GM18873 (cell line): ENCODE data around the gene UBE2C.

Source experiments
- ATAC-seq: cut with Tn5 transposase; IDR thresholded peaks from one replicate; pipeline ENCODE4 v1.9.1; 2021; ENCODE audit warnings: mild to moderate bottlenecking, moderate library complexity, moderate number of reproducible peaks; ENCODE audit not compliant: unreplicated experiment, low FRiP score

Gene UBE2C

GRCh38 chr20:45857114-45857881 is 44.9 kb downstream of the UBE2C start, which contains the start of the genes ACOT8 and ZSWIM3:
ACOT8 (minus strand) TSS chr20:45857392; CDS start chr20:45857315, 77 bp downstream.
ZSWIM3 (plus strand) TSS chr20:45857614; CDS start chr20:45857826, 212 bp downstream.
- peak; percentile 95 for ATAC-seq

- ATAC-seq: no peak
Observed at GRCh38 chr20:45857882-45858216, 45.4 kb downstream of the UBE2C start.

GRCh38 chr20:45859916-45860315 is 47.5 kb downstream of the UBE2C start:
- no peak for ATAC-seq

DNA sequence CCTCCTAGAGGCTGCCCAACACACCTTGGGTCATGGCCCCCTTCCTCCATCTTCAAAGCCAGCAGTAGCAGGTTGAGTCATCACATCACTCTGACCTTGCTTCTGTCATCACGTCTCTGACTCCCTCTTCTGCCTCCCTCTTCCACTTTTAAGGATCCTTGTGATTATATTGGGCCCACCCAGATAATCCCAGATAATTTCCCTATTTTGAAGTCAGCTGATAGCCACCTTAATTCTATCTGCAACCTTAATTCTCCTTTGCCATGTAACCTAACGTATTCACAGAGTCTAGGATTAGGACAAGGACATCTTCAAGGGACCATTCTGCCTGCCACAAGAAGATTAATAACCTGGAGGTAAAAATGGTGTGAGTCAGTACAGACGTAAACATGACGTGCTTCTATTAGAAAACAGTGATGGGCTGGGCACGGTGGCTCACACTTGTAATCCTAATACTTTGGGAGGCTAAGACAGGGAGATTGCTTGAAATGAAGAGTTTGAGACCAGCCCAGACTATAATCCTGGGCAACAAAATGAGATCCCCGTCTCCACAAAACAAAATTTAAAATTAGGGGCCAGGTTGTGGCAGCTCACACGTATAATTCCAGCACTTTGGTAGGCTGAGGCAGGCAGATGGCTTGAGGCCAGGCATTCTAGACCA is 48.2 kb downstream of the UBE2C start:
- no peak for ATAC-seq

DNA sequence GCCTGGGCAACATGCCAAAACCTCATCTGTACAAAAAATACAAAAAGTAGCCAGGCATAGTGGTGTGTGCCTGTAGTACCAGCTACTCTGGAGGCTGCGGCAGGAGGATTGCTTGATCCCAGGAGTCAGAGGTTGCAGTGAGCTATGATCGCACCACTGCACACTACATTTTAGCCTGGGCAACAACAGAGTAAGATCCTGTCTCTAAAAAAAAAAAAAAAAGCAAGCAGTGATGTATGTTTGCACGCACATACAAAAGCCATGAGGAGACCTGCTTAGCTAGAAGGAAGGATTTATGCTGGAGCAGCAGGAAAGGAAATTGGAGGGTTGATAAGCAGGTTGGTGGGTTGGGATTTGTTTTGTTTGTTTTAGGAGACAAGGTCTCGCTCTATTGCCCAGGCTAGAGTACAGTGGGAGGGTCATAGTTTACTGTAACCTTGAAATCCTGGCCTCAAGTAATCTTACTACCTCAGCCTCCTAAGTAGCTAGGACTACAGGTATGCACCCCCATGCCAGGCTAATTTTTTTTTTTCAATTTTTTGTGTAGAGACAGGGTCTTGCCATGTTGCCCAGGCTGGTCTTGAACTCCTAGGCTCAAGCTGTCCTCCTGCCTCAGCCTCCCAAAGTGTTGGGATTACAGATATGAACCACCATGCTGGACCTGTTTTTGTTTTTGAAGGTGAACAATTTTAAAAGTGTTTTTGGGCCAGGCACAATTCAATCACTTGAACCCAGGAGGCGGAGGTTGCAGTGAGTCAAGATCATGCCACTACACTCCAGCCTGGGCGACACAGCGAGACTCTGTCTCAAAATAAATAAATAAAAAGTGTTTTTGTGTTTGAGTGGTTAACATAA is 49.0 kb downstream of the UBE2C start:
- ATAC-seq: no peak

DNA sequence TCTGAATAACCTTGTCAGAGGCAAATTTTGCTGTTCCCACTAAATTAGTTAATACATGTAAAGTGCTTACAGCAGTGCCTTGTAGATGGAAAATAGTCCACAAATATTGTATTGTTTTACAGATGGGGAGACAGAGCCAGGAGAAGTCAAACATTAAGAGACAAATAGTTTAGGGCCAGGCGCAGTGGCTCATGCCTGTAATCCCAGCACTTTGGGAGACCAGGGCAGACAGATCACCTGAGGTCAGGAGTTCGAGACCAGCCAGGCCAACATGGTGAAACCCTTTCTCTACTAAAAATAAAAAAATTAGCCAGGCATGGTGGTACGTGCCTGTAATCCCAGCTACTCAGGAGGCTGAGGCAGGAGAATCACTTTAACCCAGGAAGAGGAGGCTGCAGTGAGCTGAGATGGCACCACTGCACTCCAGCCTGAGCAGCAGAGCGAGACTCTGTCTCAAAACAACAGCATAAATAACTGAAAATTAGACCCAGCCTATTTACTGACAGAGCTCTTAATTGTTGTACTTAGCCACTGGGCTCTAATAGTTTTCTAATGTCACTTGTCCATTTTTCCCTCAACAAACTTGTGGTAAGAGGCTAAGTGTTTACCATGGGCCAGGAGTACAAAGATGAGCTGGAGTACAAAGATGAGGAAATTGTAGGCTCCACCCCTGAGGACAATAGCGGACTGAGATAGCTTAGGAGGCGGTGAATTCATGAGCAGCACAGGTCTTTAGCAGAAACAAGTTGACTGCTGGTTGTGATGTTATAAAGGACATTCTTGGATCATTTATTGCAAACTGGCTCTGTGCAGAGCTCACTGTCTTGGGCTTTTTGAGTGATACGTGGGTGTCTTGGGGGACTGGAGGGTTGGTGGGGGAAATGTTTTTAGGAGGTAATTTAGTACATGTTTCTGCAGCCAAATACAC is 51.4 kb downstream of the UBE2C start:
- ATAC-seq: no peak

- ATAC-seq: no peak
Observed at GRCh38 chr20:45866454-45866853, 54.0 kb downstream of the UBE2C start.
